HL-60/S4 (cell line): ENCODE results near the gene LRMDA.

Experiments used
- in situ Hi-C: fragments of 300-500 bp; cut with MboI; formaldehyde crosslinking; loops from 2 replicates; pipeline ENCODE4 v1.14.3; 2022; ENCODE audit warnings: low sequenced_read_pairs

The LRMDA gene

DNA sequence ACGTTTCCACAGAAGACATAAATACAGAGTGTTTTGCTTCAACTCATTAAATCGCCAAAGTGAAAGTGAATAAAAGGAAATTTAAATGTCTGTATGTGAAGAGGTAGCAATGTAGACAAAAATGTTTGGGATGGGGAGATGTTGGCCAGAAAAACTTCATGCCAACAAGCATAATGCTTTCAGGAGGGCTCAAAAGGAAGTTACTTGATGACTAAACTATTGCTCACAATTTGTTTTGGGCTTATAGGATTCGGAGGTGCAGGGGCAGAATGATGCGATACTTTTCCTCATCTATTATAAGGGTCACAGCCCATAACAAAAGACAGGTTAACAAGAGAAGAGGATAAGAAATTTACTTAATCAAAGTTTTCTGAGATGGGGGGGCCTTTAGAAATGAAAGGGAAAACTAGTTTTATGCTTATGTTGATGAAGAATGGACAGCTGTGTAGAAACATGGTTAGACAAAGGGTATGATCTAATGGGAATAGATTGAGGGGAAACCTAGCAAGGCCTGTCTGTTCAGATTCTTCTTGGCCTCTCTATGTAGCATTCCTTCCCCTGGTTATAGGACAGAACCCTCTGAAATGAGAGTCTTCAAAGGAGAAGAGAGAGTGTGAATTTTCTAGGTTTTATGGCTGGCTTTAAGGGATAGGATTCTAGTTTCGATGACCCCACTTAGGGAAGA is 898.6 kb downstream of the LRMDA start:
- in situ Hi-C loops, result no loop called here

DNA sequence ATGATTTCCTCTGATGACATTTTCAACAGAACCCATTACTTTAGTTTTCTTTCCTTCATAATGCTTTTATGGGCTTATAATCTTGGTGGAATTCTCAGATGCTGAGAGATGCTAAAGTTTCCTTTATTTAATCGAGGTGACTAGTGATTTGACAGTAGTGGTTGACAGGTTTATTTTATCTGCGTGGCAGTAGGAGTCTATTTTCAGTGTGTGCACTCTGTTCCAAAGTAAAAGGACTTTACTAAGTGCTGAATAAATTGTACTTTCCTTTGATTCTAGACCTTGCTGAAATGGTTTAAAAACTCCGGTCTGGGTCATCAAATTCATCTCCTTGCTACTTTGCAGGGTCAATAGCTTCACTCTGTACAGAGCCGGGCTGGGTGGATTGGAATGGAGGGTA is 900.3 kb downstream of the LRMDA start:
- in situ Hi-C loops, result no loop called here

DNA sequence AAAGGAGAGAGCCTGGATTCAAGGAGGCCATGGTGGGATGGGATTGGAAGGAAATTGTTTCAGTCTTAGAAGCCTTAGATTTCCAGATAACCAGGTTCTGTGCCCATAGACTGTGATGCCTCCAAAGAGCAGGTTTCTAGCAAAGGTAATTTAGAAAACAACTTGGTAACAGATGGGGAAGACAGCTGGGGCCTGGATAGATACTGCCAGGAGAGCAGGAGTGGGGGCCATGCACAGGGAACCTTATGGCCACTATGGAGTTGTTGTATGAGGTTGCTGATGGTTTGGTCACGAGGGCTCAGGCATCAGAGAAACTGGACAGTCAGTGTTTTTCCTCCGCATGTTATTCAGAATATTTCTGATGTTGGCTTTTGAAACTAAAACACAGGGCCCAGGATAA is 901.9 kb downstream of the LRMDA start:
- in situ Hi-C loops, result no loop called here

DNA sequence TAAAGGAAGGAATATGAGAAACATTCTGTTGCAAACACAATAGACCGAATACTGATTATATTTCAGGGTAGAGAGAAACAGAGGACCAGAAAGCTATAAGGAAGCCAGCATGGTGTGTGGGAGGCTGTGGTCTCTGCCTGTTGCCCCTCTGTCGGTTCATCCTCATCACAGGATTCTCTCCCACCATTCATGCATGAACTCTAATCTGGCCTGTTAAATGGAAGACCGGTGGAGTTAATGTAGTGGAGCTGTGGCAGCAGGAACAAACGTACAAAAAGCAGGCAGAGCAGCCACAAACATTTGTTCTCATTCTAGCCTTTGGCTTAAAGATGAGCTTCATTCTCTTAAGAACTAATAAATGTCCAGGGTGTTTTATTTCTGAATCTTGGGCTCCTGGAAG is 902.4 kb downstream of the LRMDA start:
- in situ Hi-C loops, result no loop called here

DNA sequence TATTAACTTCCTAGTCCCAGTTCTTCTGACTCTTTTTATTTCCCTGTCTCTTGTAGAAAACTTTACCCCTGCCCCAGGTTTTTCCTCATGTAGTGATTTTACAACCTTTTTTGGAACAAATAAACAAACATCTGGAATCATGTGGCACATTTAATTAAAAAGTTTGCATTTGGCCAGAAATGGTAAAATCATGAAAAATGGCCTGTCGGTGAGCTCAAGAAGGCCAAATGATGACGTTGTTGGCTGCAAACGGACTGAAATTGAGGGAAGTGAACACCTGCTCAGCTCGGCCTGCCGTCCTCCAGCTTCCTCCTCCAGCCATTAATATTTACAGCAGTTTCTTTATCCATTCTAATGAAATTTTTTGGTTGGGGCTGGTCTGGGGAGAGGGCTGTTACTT is 902.8 kb downstream of the LRMDA start:
- in situ Hi-C loops, result no loop called here

DNA sequence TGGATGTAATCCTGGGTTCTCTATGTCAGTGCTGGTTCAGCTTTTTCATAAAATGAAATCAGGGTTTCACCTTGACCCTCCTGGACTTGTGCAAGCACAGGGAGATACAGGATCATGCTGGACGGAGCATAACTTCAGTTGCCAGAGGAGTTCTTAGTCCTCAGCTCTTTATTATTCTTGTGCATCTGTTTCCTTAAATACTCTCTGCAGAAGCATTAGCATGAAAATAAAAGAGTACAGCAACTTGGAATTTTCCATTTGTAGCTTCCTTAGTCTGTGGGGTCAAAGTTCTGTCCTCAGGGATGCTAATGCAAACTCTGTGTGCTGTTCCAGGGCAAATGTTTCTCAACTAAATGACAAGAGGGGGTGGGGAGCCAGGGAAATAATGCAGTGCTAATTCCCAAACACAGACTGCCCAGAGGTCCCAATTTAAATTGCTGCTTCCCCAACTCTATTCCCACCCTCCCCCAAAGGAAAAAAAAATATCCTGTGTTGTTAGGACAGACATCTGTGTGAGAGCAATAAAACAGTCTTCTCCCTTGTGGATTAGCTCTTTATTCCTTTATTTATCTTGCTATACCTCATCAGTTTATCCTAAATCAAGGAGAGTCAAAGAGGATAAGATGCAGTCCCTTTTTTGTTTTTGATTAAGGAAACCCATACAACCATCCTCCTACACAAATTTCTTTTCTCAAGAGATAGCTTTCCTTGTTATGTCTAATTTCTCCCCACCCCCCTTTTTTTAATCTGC is 905.0 kb downstream of the LRMDA start:
- in situ Hi-C loops, result no loop called here

DNA sequence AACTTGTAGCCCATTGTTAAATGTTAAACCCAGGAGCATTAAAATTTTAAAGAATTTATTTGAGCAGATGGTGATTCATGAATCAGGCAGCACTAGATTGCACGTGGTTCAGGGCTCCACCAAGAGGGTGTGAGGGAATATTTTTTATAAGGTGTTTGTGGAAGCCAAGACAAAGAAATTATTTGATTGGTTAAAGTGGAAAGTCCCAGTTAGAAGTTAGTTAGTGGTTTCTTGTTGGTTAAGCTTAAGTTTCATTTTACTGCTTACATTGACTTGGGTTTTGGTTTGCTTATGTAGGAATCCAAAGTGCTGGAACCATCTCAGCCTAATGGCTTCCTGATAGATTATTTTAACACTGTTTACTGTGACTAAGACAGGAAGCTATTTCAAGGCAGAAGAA is 906.2 kb downstream of the LRMDA start:
- in situ Hi-C loops, result no loop called here

DNA sequence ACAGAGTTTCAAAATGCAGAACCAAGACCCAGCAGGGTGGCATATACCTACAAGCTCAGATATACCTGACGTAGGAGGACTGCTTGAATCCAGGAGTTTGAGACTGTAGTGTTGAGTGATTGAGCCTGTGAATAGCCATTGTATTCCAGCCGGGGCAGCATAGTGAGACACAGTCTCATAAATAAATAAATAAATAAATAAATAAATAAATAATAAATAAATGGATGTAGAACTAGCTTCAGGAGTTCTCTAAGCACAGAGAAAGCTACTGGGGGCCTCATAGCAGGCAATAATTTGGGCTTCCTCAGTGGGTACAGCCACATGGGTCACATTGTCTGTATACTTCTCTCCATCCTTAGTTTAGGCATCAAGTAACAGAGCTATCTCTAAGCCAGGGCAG is 906.8 kb downstream of the LRMDA start:
- in situ Hi-C loops, result no loop called here

DNA sequence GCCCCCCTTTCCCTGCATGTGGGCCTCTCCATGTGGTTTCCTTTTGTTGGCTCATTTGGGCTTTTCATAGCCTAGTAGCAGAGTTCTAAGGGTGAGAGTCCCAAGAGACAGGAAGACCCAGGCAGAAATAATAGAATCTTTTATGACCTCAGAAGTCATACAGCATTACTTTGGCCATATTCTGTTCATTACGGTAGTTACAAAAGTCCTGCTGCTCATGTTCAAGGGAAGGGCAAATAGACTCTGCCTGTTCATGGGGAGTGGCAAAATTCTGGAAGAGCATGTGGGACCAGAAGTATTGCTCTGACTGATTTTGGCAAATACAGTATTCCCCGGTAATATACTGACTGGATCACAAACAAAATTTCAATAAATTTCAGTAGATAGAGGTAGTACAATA is 910.3 kb downstream of the LRMDA start:
- in situ Hi-C loops, result no loop called here

DNA sequence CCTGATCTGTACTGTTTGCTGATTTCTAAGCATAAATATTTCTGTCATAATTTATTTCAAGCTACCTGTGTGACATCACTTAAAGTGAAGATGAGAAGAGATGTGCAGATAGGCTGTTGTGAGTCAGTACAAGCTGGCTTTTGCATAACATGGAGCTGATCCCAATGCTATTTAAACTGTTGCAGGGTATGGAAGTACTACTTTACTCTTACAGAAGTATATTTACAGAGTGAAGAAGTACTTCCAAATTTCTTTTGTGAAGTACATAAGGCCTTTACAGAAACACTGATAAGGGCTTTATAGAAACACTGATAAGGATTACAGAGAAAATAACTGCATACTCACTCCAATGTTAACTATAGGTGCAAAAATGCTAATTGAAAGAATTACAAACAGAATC is 911.6 kb downstream of the LRMDA start:
- in situ Hi-C loops, result no loop called here

DNA sequence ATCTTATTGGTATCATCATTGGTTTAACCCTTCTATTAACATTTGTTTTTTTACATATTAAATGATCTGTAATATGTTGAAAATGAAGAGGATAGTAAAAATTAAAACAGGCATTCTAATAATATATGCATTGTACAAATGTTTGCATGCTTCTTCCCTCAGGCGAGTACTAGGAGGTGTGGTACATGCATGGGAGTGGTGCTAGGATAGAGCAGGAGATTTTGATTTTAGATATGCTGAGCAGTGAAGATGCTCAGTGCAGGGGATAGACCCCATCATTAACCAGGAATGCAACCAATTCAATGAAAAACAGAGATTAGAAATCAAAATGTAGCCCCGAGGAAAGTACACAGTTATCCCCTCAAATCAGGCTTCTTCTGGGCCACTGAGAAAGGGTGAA is 916.4 kb downstream of the LRMDA start:
- in situ Hi-C loops, result no loop called here

DNA sequence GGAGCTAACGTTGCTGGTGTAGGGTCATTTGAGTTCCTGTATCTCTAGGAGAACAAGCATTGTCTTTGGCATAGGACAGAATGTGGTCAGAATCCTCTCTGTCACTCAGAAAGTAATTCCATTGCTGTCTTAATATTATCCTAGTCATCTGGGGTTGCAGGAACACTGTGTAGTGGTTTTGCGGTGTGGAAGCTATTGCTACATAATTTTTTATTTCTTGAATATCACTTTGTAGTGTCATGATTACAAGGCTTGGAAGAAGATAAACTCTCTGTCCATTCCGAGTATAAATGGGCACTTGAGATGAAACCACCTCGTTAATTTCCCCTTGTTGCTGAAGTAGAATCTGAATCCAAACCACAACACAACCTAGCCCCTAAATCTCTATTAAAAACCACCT is 919.2 kb downstream of the LRMDA start:
- in situ Hi-C loops, result no loop called here

DNA sequence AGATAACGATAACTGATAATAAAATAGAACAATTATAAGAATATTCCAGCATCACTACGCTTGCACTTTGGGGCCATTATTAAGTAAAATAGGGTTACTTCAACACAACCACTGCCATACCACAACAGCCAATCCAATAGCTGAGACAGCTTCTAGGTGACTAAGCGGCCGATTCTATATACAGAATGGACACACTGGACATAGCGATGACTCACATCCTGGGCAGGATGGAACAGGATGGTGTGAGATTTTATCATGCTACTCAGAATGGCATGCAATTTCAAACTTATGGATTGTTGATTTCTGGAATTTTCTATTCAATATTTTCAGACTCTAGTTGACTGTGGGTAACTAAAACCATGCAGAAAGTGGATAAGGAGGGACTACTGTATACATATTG is 920.9 kb downstream of the LRMDA start:
- in situ Hi-C loops, result no loop called here

DNA sequence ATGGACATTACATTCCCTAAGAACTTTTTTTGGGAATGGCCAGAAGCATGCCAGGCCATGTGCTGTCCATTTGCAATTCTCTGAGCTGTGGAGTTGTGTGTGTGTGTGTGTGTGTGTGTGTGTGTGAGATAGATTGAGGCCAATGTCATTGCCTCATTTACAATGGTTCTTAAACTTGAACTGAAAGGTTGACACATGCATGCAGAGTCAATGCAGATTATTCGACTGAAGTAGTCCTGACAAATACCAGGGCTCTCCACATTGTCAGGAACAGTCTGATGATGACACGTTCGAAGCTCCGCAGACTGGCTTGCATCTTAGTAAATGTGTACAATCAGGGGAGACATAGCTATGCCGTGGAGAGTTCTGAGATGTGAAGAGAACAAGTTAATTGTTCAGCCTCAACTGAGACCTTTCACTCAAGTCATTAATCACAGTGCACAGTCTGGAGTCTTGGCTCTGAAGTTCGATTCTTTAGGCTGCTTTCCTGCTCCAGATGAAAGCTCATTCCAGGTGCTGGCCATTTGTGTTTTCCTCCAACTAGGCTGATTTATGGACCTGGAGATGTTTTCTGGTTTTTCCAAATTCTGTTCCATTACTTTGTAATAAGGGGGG is 921.9 kb downstream of the LRMDA start:
- in situ Hi-C loops, result no loop called here

DNA sequence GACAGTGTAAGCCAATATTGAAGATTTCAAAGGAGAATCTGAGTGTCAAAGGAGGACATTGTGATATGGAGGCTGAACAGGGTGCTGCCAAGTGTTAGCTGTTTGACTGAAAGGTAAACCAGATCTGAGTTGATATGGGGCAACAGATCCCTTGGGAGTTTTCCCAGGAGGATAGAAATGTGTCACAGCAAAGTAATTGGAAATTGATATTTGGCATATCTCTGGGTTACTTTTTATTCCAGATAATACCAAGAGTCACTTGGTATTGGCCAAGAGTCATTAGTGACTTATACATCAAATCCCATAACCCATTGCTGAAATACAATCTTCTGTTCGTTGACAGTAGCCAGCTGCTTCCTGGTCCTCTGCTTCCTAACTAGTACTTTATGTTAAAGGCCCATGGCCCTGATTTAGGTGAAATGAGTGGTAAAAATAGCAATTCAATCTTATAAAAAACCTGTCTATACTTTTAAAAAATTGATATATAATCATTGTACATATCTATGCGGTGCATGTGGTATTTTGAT is 922.9 kb downstream of the LRMDA start:
- in situ Hi-C loops, result no loop called here

DNA sequence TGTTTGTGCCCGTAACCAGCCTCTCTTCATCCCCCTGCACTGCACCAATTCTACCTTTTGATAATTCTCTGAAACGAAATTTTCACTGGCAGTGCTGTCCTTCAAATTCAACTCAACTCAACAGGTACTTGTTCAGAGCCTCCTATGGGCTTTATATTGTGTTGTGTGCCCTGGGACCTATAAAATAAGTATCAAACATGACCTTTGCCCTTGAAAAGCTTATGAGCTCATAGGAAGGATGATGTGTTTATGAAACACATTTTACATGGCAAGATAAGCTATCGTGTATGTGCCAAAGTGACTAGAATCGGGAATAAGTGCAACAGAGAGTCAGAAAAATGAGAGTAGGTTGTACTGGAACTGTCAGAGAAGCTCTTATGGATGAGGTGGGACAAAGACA is 923.5 kb downstream of the LRMDA start:
- in situ Hi-C loops, result no loop called here

DNA sequence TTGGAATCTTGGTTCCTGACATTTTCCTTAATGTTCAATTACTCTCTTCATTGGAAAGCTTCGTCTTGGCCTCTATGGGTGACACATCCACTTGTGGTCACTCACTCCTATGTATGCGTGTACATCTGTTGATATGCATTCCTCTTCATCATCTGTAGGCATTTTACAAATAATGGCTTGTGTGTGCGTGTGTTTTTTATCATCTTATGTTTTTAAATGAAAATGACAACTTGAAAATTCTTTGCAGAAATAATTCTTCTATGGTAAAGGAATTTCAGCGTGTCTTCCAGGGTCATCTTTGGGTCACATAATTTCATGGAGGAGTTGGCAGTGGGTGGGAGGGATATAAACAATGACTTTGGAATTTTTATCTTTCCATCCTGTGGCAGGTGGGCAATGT is 925.1 kb downstream of the LRMDA start:
- in situ Hi-C loops, result no loop called here

DNA sequence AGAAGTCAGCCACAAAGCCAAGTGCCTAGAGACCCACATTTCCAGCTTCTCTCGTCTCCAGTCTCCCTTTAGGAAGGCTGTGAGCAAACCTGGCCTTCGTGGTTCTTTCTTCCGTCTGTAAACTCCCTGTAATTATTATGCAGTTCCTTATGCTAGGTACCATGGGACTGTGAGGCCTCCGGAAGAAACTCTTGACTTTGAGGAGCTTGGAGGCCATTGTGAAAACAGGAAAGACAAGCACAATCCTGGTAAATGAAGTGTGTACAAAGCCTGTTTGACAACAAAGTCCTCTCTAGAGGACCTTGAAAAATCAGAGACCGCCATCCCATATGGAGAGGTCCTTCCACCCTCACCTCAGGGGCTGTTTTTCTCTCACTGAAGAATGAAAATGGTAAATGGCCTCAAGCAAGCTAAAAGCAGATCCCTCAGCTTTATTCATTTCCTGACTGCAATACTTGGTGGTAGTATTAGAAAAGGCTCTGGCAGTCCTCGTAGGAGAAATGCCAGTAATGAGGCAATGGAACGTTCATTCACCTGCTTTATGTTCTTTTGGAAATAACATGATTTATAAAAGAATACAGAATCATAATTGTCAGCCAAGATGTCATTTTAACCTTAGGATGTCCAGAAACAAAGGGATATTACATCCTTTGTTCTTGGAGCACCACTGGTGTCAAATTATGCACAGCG is 926.4 kb downstream of the LRMDA start:
- in situ Hi-C loops, result no loop called here

DNA sequence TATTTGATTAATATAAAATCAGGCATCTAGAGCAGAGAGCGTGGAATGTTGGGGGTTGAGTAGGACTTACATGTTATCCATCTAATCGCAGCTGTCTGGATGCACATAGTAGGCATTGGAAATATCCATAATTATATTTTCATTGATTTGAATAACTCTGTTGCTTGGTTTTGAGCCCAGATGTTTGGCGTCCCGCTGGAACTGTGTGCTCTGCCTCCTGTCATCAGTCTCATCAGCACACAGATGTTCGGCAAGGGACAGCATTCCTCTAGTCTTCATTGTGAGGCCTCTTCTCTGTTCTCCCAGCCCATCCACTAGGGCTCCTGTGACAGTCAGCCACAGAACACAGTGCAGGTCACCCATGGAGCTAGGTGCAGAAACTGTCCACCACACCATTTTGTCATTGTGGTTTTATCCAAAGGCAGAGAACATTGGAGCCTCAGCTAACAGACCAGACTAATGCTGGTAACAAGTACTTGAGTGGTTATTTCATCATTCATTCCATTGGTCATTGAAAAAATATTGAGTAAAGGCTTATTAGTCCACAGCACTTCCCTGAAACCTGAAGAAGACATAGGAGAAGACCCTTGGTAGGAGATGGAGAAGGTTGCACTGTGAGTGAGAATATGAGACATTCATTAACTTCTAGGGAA is 927.4 kb downstream of the LRMDA start:
- in situ Hi-C loops, result no loop called here

DNA sequence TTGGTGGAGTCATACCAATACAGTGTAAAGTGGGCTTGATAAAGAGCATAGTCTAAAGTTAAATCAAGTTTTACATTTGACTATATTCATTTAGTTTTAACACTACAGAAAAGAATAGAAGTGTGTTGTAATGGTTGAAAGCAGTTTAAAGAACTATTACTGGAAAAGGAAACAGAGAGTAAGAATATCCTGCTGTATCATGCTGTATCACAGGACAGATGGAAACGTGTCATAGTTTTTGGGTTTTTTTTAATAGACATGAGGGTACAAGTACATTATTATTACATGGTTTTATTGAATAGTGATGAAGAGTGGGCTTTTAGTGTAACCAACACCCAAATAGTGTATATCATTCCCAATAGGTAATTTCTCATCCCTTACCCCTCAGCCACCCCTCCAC is 944.3 kb downstream of the LRMDA start:
- in situ Hi-C loops, result no loop called here

DNA sequence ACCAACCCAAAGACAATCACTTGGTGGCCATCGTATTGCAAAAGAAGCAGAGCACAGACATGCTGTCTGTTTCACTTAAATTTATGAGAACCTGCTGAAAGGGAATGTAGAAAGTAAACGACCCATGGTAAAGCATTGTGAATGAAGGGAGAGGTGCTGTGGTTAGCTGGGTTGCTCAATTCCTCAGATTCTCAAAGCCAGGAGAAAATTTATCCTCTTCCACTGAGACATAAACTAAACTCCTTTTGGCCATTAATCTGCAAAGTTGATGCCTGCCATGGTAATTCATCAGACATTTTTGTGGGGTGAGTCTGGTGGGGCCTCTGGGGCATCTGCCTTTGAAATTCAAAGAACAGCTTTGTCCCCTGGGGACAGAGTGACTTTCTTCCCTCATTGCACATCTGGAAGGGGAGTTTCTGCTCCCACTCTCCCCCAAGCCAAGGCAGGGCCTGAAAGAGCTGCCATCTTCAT is 951.0 kb downstream of the LRMDA start:
- in situ Hi-C loops, result no loop called here
